Fibroblast of peridontal ligament (primary cell): ENCODE measurements around the gene HOMEZ.

Experiments used
- DNase-seq: peaks from one replicate; pipeline ENCODE4 v3.0.0-alpha.2; 2010; ENCODE audit errors: extremely low read depth

The HOMEZ gene

DNA sequence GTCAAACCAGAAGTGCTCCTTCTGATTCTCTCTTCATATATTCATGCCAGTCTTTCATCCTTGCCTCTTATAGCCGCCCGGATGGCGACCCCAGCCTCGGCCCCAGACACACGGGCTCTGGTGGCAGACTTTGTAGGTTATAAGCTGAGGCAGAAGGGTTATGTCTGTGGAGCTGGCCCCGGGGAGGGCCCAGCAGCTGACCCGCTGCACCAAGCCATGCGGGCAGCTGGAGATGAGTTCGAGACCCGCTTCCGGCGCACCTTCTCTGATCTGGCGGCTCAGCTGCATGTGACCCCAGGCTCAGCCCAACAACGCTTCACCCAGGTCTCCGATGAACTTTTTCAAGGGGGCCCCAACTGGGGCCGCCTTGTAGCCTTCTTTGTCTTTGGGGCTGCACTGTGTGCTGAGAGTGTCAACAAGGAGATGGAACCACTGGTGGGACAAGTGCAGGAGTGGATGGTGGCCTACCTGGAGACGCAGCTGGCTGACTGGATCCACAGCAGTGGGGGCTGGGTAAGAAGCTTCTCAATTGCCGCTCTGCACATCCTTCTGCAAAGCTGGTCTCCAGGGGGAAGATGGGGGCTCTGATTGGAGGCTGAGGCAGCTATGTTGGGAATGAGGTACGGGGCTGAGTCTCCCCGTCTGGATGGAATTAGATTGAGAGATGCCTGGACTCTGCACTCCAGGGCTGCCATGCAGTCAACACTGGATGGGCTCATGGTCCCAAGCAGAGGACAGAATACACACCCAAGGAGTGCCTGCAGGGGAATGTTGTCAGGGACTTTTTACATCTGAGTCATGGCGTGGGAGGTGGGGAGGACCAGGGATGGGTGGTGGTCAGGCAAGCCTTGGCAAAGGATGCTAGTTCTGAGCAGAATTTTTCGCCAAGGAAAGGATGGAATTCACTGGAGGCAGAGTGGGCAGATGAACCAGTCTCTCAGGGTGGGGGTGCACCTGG lies 22.0 kb upstream of the HOMEZ start:
- no peak for DNase-seq

DNA sequence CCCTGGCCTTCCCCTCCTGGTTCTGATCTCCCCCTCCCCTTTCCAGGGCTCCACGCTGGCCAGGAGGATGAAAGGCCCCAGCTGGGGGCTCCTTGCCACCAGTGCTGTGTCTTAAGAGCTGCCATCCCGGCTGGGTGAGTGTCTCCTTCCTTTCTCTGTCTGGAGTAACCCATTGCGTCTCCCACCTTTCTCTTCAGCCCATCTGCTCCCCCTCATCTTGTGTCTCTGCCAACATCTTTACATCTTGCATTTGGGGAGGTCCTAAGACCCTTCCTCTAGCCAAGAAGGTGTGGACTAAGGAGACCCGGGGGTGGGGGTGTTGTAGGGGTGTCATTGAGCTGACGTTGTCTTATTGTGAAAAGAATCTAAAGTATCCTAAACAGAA lies 21.2 kb upstream of the HOMEZ start:
- no peak for DNase-seq

DNA sequence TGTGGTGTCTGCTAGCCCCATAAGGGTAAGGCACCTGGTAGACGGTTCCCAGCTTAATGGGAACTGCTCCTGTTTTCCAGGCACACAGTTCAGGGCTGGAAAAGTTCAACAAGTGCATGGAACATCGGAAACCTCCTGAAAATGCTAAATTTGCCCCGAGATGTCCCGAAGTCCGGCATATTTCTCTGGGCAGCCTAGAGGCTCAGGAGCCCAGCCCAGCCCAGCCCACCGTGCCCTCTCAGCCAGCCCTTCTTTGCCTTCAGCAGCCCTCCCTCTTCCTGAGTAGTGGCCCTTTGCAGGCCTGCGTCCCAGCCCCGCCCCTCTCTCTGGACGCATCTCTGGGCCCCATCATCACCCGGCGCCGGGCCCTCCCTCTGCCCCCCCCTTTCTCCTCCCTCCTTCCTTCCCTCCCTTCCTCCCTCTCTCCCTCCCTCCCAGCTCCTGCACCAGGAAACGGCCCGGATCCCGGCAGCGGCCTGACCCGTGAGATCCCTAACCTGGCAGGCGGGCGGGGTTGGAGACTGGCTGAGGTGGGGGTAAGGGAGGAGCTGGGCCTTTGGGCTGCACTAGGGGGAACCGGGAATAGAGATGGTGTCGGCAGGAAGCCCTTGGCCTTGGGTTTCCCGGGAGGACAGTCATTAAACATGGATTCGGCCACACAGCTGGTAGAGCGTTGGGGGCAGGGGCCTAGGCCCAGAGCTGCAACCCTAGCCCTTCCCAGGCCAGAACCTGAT lies 20.6 kb upstream of the HOMEZ start, which contains the start of gene BCL2L2:
Gene BCL2L2 (plus strand): TSS at position 422 of the 734 bp plus-strand sequence. CDS start 935 bp downstream, outside the sequence.
- DNase-seq = peak; percentile 80

- DNase-seq = no peak
Measured at GRCh38 chr14:23302290-23303225, 16.6 kb upstream of the HOMEZ start, which contains the start of gene PPP1R3E. PPP1R3E (minus strand) TSS chr14:23302859; CDS start chr14:23302576, 283 bp downstream.

GRCh38 chr14:23301969-23302289 lies 16.0 kb upstream of the HOMEZ start:
- DNase-seq = no peak

DNA sequence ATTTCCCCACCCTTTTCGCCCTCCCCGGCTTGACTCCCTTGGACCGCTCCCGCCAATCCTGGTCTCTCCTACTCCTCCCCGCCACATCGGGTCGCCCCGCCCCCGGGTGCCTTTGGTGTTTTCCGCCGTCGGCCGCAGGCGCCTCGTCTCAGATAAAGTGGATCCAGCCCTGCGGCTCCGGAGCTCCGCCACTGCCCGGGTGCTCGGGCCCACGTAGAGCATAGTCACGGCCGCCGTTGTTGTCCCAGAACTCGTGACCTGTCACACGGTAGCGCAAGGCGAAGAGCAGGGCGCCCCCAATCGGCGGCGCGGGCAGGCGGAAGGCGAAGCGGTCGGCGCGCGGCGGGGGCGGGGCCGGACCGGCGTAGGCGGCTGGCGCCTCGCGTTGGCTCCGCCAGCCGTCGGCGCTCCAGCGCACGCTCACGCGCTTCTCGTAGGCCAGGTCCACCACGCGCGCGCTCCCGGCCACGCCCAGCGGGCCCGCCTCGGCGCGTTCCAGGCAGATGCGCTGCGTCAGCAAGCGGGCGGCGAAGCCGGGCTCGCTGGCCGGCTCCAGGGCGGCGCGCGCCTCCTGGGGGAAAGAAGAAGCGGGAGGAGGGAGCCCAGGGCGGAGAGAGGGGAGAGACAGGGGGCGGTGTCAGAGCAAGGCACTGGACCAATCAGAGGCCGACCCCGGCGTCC lies 15.5 kb upstream of the HOMEZ start:
- DNase-seq = peak; percentile 97

DNA sequence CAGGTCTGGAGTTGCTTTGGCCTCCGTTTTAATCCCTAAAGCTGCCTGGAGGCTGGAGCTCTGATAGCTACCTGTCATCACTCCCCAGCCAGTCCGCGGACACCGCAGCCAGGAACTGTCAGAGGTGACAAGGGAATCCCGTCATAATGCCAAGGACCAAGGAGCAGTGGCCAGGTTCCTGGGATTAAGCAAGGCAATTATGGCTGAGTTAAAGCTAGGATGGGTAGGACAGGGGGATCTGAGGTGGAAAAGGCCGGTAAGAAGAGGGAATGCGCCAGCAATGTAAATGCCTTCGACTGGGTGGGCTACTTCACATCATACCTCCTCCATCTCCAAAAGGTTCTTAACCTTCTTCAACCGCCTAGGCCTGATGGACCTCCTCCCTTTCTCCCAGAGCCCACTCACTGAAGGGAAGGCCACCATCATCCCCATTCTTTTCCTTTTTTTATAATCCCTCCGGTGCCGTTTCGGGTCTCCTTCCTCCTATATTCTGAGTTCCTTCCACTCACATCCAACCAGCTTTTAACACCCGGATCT lies 14.8 kb upstream of the HOMEZ start:
- DNase-seq = no peak

DNA sequence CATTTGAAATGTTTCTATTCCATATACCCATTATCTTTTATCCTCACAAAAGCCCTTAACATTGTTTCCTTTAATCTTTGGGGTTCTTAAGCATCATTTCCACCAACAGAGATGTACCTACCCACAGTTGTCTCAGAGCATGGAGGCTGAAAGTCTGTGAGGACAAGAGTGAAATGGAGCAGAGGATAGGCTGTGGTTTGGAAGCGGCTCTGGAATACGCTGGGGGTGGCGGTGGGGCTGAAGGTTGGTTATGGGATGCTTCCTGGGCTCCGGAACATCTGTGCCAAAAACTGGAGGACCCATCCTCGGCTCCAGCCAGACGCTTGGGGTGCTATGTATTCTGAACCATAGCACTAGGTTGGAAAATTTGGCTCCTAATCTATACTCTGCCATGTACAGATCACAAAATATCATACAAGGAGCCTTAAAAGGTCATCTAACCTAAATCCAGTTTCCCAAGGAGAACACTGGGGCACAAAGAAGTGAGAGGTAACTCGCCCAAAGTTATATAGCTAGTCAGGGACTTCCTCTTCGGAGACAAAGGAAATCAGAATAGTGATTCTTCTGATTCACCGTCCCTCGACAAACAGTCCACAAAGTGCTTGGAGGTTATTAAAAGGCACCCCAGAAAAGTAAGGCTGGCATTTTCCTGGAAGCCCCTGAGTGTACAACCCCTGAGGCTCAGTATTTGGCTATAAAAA lies 14.2 kb upstream of the HOMEZ start:
- no peak for DNase-seq

GRCh38 chr14:23299211-23299957 lies 13.5 kb upstream of the HOMEZ start:
- peak; percentile 83 for DNase-seq

- no peak for DNase-seq
Measured at GRCh38 chr14:23297611-23298277, 11.8 kb upstream of the HOMEZ start.

GRCh38 chr14:23297096-23297495 lies 11.2 kb upstream of the HOMEZ start:
- no peak for DNase-seq

GRCh38 chr14:23296012-23296777 lies 10.3 kb upstream of the HOMEZ start:
- no peak for DNase-seq

DNA sequence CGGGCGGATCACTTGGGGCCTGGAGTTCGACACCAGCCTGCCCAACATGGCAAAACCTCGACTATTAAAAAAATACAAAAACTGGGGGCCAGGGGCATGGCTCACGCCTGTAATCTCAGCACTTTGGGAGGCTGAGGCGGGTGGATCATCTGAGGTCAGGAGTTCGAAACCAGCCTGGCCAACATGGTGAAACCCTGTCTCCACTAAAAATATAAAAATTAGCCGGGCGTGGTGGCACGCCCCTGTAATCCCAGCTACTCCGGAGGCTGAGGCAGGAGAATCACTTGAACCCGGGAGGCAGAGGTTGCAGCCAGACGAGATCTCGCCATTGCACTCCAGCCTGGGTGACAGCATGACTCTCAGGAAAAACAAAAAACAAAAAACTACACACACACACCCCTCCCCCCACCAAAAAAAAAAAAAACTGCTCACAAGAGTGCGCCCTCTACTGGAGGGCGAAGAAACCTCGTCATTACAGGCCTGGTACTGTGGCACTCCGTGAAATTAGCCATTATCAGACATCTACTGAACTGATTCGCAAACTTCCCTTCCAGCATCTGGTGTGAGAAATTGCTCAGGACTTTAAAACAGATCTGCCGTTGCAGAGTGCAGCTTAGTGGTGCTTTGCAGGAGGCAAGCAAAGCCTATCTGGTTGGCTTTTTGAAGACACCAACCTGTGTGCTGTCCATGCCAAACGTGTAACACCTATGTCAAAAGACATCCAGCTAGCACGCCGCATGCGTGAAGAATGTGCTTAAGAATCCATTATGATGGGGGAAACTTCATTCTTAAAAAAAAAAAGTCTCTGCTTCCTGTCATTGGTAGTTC lies 9.0 kb upstream of the HOMEZ start:
- DNase-seq = peak; percentile 54

- no peak for DNase-seq
Measured at GRCh38 chr14:23286902-23287479, 1.1 kb upstream of the HOMEZ start.

GRCh38 chr14:23285530-23286019 lies 357 bp downstream of the HOMEZ start:
- no peak for DNase-seq

GRCh38 chr14:23284654-23285529 lies 1.0 kb downstream of the HOMEZ start:
- DNase-seq = peak; percentile 38
